Smooth muscle cell (in vitro differentiated cells): ENCODE data around the gene TBXT. TPM values are rescaled to one million over a fixed set of nuclear protein-coding genes. Genes with fewer than 3 reads are reported as not detected.
A peak's percentile ranks its signal among the peaks of the same experiment; 100 is the strongest.

Source experiments
- DNase-seq: peaks from one replicate; lab custom pipeline; 2025; ENCODE audit not compliant: unreplicated experiment; lab: John Stamatoyannopoulos, UW
- H2AFZ ChIP-seq: fragments of 200-600 bp; sonication (generic); 2 replicates; pipeline ENCODE4 v1.6.0; 2016; ENCODE audit warnings: antibody characterized with exemption, low read depth, mild to moderate bottlenecking
- H3F3A ChIP-seq: fragments of 200-600 bp; sonication (generic); 2 replicates; pipeline ENCODE4 v1.6.0; 2017; ENCODE audit warnings: antibody characterized with exemption, low read depth
- H3K27ac ChIP-seq: fragments of 200-600 bp; sonication (generic); 2 replicates; pipeline ENCODE4 v1.5.1; 2016; ENCODE audit warnings: low read depth, mild to moderate bottlenecking
- H3K27me3 ChIP-seq: fragments of 200-600 bp; sonication (generic); 2 replicates; pipeline ENCODE4 v1.6.1; 2016; ENCODE audit warnings: low read depth, mild to moderate bottlenecking
- H3K36me3 ChIP-seq: fragments of 200-600 bp; sonication (generic); 2 replicates; pipeline ENCODE4 v1.5.1; 2016; ENCODE audit warnings: low read depth
- H3K4me1 ChIP-seq: fragments of 200-600 bp; sonication (generic); 2 replicates; pipeline ENCODE4 v1.5.1; 2016; ENCODE audit warnings: low read depth
- H3K4me2 ChIP-seq: fragments of 200-600 bp; sonication (generic); 2 replicates; pipeline ENCODE4 v1.6.0; 2016; ENCODE audit warnings: mild to moderate bottlenecking
- H3K4me3 ChIP-seq: fragments of 200-600 bp; sonication (generic); 2 replicates; pipeline ENCODE4 v1.5.1; 2016; ENCODE audit warnings: mild to moderate bottlenecking
- H3K79me2 ChIP-seq: fragments of 200-600 bp; sonication (generic); 2 replicates; pipeline ENCODE4 v1.6.0; 2016; ENCODE audit warnings: low read depth, mild to moderate bottlenecking
- H3K9ac ChIP-seq: fragments of 200-600 bp; sonication (generic); 2 replicates; pipeline ENCODE4 v1.6.0; 2016; ENCODE audit warnings: low read depth
- H3K9me3 ChIP-seq: fragments of 200-600 bp; sonication (generic); replicated peaks from 2 replicates; pipeline ENCODE4 v1.5.1; 2016; ENCODE audit warnings: low read depth
- H4K20me1 ChIP-seq: fragments of 200-600 bp; sonication (generic); 2 replicates; pipeline ENCODE4 v1.6.0; 2016; ENCODE audit warnings: low read depth
- WGBS: methylation state at CpG from one replicate; pipeline ENCODE4 v1.1.7; 2016; ENCODE audit warnings: low lambda C conversion rate; 5-methylcytosine and 5-hydroxymethylcytosine counted together
- polyA plus RNA-seq: library from polyadenylated mRNA; unstranded; fragments of >200 nt; fragmentation: Nextera tagmentation; extraction: Ambion mirVana; gene quantifications from 2 replicates; pipeline ENCODE4 v1.2.1, GENCODE V29; 2016
- total RNA-seq: library from RNA; depleted of rRNA; stranded (reverse); fragments of >200 nt; gene quantifications from 2 replicates; pipeline ENCODE4 v1.2.3, GENCODE V29; 2014
- TF ChIP-seq, protein P1 (sequence below): fragments of 200-600 bp; sonication (generic); IDR thresholded peaks from 2 replicates; pipeline ENCODE4 v1.5.1; 2017; ENCODE audit warnings: borderline replicate concordance, mild to moderate bottlenecking, antibody characterized with exemption; ENCODE audit not compliant: insufficient read depth, poor library complexity, severe bottlenecking

Gene TBXT
- total and polyA plus RNA-seq, 2 experiments from 2014 or later = not detected

DNA sequence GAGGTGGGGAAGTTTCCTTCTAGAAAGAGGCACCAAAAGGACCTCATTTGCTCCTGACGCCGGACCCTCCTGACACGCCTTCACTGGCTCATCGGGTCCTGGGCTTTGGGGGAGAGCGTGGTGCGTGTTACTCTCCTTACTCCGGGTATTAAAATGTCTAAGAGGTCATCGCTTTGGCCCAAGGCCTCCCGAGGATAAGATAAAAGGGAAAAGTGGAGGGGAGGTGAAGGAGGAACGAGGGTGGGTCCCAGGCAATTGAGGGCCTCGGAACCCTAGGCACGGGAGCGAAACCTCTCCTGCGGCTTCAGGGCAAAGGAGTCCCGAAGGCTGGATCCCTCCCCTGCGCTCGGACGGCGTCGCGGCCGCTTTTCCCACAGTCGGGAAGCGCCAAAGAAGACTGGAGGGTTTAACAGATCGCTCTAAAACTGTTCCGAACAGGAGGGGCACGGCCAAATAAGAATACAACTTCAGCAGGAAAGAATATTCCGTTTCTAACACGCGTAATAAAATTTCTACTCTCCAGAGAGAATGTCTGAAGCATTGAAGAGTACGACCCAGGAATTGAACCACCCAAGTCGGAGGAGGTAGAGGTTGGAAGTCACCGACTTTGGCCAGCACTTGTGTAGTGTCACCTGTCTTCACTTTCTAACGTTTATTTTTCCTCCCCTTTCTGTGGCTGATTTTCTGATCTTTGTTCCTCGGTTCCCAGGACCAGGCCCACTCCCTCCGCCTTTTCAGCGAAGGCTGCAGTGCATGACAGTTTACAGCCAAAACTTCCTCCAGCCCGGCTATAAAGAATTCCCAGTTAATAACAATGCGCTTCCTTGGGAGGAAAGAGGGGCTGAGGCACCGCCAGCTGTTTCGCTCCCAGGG lies 2.1 kb upstream of the TBXT start:
- Histone ChIP-seq H3K79me2 (no peaks in the 10 kb centered on the region), H4K20me1 (no peaks in the 10 kb centered on the region), H3K9ac (no peak overlapping the region), H2AFZ (no peak overlapping the region), H3K4me1 (peaks cover 26% of the 10 kb centered on the region), H3K27me3 (peaks cover 99% of the 10 kb centered on the region), H3F3A (no peaks in the 10 kb centered on the region), H3K27ac (no peak overlapping the region), H3K4me3 (no peak overlapping the region), H3K36me3 (no peaks in the 10 kb centered on the region), H3K9me3 (no peaks in the 10 kb centered on the region), H3K4me2 (peak overlapping the region; percentile 85)
- TF ChIP-seq, protein P1, sequence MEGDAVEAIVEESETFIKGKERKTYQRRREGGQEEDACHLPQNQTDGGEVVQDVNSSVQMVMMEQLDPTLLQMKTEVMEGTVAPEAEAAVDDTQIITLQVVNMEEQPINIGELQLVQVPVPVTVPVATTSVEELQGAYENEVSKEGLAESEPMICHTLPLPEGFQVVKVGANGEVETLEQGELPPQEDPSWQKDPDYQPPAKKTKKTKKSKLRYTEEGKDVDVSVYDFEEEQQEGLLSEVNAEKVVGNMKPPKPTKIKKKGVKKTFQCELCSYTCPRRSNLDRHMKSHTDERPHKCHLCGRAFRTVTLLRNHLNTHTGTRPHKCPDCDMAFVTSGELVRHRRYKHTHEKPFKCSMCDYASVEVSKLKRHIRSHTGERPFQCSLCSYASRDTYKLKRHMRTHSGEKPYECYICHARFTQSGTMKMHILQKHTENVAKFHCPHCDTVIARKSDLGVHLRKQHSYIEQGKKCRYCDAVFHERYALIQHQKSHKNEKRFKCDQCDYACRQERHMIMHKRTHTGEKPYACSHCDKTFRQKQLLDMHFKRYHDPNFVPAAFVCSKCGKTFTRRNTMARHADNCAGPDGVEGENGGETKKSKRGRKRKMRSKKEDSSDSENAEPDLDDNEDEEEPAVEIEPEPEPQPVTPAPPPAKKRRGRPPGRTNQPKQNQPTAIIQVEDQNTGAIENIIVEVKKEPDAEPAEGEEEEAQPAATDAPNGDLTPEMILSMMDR = no peak
- no peak for DNase-seq
- WGBS = 9% methylated on average over 41 of the region's 41 CpGs

- H3K9ac ChIP-seq = no peak overlapping the region
- peak overlapping the region; percentile 41 for H3K4me3 ChIP-seq
- H3K79me2 ChIP-seq = no peaks in the 10 kb centered on the region
- peaks cover 26% of the 10 kb centered on the region for H3K4me1 ChIP-seq
- no peaks in the 10 kb centered on the region for H3K9me3 ChIP-seq
- no peaks in the 10 kb centered on the region for H3F3A ChIP-seq
- H3K27ac ChIP-seq = no peak overlapping the region
- H3K36me3 ChIP-seq = no peaks in the 10 kb centered on the region
- H4K20me1 ChIP-seq = no peaks in the 10 kb centered on the region
- WGBS = 1% methylated on average over 65 of the region's 65 CpGs
- no peak for DNase-seq
- peak overlapping the region; percentile 85 for H3K4me2 ChIP-seq
- H3K27me3 ChIP-seq = peaks cover 100% of the 10 kb centered on the region
- TF ChIP-seq, protein P1 = no peak
- no peak overlapping the region for H2AFZ ChIP-seq
These were observed 1.2 kb upstream of the TBXT start for GRCh38 chr6:166168616-166169548.

GRCh38 chr6:166167258-166167731 lies 356 bp downstream of the TBXT start:
- WGBS = under 1% methylated on average over 41 of the region's 44 CpGs
- H3K36me3 ChIP-seq = no peaks in the 10 kb centered on the region
- peaks cover 20% of the 10 kb centered on the region for H3K4me1 ChIP-seq
- no peaks in the 10 kb centered on the region for H3K9me3 ChIP-seq
- H4K20me1 ChIP-seq = no peaks in the 10 kb centered on the region
- peaks cover 100% of the 10 kb centered on the region for H3K27me3 ChIP-seq
- H3K4me3 ChIP-seq = no peak overlapping the region
- no peak overlapping the region for H2AFZ ChIP-seq
- no peak overlapping the region for H3K9ac ChIP-seq
- H3K27ac ChIP-seq = no peak overlapping the region
- H3F3A ChIP-seq = no peaks in the 10 kb centered on the region
- H3K4me2 ChIP-seq = peak overlapping the region; percentile 85
- H3K79me2 ChIP-seq = no peaks in the 10 kb centered on the region
- TF ChIP-seq, protein P1 = no peak
- DNase-seq = no peak
